ENCODE results near the gene GCNT2.
"Not testable (repeated sequence)": the region's sequence is repeated elsewhere in the genome, so short reads cannot be mapped to it uniquely, and the experiment has no call there.

GCNT2 gene

DNA sequence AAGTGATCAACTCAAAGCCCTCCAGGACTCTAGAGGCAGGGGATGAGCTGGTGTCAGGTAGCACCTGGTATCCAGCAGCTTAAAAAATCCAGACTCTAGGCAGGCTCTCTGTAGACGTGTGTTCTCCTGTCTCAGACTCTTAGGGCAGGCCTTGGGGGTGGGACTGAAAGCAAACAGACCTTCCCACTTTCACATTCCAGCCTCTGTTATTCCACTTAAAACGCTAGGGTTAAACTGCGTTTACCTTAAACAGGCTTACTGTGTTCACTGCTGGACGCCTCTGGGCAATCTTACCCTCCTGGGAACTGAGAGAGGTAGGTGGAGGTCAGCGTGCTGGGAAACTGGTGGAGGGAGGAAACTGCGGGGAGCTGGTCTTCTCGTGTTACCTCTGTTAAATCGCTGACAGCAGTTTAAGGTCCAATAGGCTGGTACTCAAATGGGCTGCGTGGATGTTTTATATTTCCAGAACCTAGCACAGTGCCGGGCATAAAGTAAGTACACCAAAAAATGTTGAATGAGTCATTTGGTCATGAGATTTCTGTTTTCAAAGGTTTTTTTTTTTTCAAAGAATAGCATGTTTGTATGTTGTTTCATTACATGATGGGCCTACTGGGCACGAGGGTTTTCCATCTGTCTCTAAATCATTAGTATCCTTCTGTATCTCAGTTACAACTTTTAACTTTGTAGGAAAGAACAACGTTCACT is at the start of gene GCNT2:
Gene GCNT2, plus strand, starts transcription at position 248 of the 705 bp plus-strand sequence. CDS start 7,561 bp downstream, outside the sequence.
- H3K4me3 ChIP-seq (ENCODE audit: low read length): peak within 1 kb of the TSS; percentile 4; the same call in 1 of the 2 replicates

DNA sequence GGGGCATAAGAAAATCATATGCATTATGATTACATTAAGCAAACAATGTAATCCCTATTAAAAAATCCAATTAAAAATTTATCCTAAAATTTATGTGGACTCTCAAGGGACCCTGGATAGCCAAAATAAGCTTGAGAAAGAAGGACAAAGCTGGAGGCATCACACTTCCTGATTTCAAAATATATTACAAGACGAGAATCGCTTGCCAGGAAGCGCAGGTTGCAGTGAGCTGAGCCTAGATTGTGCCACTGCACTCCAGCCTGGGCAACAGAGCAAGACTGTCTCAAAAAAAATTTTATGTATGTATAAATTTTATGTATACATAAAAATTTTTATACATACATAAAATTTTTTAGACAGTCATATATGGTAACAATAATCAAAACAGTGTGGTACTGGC is 48.5 kb upstream of the GCNT2 start:
- H3K4me3 ChIP-seq (ENCODE audit: low read length): no peak overlapping the region
- no peak for TF ChIP-seq ZNF274 (IDR thresholded peaks at IDR 0.05; ENCODE audit: low read depth, low read length)

More for the DNA sequence above, at the start of gene GCNT2:
- no peak for TF ChIP-seq ZNF274 (IDR thresholded peaks at IDR 0.05; ENCODE audit: low read depth, low read length)

DNA sequence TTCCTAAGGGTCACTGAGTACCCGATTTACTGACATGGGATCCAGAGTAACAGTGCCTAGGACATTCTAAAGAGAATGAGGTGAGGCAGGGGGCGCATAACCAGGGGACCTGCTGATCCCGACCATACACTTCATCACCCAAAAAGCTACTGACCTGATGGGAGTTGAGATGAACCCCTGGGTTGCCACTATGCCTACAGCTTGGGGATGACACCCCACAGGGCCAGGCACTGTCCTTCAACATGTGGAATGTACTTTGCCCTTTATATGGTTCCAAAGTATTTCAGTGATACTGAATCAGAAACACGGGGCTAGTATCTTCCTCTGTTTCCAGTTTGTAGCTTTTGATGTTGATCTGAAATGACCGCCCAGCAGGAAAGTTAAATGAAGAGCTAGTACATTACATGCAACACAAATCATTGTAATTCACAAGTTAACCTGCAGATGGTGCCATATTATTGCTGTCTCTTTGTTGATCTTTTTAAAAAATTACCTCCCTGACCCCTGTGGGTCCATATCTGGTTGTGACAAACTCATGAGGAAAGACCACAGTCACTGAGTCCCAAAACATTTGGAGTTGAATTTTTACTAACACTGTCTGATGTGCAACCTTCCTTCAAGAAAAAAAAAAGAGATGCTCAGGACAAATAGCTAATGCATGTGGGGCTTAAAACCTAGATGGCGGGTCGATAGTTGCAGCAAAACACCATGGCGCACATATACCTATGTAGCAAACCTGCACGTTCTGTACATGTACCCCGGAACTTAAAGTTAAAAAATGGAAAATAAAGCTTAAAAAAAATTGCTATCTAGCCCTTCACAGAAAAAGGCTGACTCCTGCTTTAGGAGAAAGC is 42.7 kb upstream of the GCNT2 start:
- no peak for TF ChIP-seq ZNF274 (IDR thresholded peaks at IDR 0.05; ENCODE audit: low read depth, low read length)
- H3K4me3 ChIP-seq (ENCODE audit: low read length): no peak overlapping the region

DNA sequence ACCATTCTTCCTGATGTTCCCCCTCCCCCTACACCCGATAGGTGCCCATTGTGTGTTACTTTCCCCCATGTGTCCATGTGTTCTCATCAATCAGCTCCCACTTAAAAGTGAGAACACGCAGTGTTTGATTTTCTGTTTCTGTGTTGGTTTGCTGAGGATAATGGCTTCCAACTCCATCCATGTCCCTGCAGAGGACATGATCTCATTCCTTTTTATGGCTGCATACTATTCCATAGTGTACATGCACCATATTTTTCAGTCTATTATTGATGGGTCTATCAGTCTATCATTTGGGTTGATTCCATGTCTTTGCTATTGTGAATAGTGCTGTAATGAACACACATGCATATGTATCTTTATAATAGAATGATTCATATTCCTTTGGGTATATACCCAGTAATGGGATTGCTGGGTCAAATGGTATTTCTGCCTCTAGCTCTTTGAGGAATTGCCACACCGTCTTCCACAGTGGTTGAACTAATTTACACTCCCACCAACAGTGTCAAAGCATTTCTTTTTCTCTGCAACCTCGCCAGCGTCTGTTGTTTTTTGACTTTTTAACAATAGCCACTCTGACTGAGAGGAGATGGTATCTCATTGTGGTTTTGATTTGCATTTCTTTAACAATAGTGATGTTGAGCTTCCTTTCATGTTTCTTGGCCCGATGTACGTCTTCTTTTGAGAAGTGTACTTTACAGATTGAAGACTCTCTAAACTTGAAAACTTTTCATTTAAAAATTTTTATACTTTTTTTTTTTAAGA is 41.0 kb upstream of the GCNT2 start:
- H3K4me3 ChIP-seq (ENCODE audit: low read length): no peak overlapping the region
- TF ChIP-seq ZNF274 (IDR thresholded peaks at IDR 0.05; ENCODE audit: low read depth, low read length): no peak

DNA sequence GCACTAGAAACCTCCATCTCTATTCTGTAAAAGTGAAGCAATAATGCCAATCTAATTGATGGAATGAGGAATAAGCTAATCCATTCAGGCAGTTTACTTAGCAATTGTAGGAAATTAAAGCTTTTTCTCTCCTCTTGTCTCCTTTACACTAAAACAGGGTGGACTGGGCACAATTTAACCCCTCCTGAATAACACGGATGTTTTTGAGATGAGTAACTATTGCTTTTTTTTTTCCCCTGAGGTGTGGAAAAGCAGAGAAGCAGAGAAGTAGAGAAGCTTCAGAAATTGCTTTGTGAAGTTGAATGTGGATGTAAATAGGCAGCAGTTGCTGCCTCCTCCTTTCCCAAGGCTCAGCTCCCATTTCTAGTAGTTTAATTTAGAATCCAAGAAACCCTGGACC is 40.0 kb upstream of the GCNT2 start:
- TF ChIP-seq ZNF274 (IDR thresholded peaks at IDR 0.05; ENCODE audit: low read depth, low read length): no peak
- H3K4me3 ChIP-seq (ENCODE audit: low read length): no peak overlapping the region

DNA sequence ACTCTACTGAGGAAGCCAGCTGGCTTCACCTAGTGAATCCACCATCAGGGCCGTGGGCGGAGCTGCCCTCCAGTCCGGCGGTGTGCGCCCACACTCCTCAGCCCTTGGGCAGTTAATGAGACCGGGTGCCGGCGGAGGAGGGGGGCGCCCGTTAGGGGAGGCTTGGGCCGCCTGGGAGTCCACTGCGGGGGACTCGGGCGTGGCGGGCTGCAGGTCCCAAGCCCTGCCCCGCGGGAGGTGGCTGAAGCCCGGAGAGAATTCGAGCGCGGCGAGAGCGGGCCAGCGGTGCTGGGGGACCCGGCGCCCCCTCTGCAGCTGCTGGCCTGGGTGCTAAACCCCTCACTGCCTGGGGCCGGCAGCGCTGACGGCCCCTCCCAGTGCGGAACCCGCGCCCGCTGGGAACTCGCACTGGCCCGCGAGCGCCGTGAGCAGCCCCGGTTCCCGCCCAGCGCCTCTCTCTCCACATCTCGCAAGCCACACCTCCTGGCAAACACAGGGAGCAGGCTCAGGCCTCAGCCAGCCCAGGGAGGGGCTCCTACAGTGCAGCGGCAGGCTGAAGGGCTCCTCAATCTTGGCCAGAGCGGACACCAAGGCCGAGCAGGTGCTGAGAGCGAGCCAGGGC is 38.4 kb upstream of the GCNT2 start:
- TF ChIP-seq ZNF274 (IDR thresholded peaks at IDR 0.05; ENCODE audit: low read depth, low read length): no peak
- H3K4me3 ChIP-seq (ENCODE audit: low read length): no peak overlapping the region

DNA sequence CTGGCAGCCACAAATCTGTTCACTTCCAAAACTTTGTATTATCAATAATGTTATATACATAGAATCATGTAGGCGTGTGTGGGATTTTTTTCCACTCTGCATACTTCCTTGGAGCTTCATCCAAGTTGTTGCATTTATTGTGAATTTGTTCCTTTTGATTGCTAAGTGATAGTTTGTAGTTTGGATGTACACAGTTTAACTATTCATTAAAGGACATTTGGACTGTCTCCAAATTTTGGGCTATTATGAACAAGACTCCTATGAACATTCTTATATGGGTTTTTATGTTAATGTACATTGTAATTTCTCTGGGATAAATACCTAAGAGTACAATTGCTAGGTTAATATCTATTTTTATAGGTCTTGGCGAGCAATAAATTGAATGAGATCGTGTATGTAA is 36.2 kb upstream of the GCNT2 start:
- H3K4me3 ChIP-seq (ENCODE audit: low read length): no peak overlapping the region
- no peak for TF ChIP-seq ZNF274 (IDR thresholded peaks at IDR 0.05; ENCODE audit: low read depth, low read length)

DNA sequence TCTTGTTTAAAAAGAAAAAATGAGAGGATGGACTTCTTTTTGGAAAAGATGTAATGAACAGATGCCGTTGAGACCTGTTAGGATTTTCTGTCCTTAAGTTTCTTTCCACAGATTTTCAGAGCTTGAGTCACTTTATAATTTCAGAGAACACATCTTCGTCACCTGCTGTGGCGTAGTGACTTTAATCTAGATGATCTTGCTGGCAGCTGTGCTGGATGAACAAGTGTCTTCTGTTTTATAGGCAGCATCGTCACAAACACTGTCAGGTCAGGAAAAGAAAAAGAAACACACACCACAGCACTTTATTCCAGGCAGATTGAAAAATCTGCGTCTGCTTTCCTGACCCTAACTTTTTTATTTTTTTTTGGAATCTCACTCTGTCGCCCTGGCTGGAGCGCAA is 35.7 kb upstream of the GCNT2 start:
- H3K4me3 ChIP-seq (ENCODE audit: low read length): no peak overlapping the region
- TF ChIP-seq ZNF274 (IDR thresholded peaks at IDR 0.05; ENCODE audit: low read depth, low read length): no peak

DNA sequence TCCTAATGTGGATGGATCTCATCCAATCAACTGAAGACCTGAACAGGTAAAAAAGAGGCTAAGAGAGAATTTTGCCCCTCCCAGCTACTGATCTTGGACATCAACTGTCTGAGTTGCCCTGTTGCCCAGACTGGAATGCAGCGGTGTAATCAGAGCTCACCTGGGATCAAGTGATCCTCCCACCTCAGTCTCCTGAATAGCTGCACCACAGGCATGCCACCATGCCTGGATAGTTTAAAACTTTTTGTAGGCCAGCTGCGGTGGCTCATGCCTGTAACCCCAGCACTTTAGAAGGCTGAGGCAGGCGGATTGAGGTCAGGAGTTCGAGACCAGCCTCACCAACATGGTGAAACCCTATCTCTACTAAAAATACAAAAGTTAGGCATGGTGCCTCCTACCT is 34.9 kb upstream of the GCNT2 start:
- H3K4me3 ChIP-seq (ENCODE audit: low read length): no peak overlapping the region
- no peak for TF ChIP-seq ZNF274 (IDR thresholded peaks at IDR 0.05; ENCODE audit: low read depth, low read length)

DNA sequence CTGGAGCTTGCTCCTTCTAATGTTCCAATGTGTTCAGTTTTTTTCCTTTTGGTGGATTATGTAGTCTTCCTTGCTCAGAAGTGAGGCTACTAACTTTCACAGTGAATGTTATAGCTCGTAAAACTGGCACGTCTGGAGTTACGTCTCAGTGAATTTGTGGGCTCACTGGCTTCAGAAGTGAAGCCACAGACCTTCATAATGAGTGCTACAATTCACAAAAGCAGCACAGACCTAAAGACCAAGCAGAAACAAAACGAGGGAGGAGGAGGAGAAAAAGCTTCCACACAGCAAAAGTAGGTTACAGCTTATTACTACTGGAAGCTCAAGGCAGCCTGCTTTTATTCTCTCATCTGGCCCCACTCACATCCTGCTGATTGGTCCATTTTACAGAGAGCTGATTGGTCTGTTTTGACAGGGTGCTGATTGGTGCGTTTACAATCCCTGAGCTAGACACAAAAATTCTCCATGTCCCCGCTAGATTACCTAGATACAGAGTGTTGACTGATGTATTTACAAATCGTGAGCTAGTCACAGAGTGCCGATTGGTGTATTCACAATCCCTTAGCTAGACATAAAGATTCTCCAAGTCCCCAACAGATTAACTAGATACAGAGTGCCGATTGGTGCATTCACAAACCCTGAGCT is 34.1 kb upstream of the GCNT2 start:
- not testable (repeated sequence) for H3K4me3 ChIP-seq (ENCODE audit: low read length)

DNA sequence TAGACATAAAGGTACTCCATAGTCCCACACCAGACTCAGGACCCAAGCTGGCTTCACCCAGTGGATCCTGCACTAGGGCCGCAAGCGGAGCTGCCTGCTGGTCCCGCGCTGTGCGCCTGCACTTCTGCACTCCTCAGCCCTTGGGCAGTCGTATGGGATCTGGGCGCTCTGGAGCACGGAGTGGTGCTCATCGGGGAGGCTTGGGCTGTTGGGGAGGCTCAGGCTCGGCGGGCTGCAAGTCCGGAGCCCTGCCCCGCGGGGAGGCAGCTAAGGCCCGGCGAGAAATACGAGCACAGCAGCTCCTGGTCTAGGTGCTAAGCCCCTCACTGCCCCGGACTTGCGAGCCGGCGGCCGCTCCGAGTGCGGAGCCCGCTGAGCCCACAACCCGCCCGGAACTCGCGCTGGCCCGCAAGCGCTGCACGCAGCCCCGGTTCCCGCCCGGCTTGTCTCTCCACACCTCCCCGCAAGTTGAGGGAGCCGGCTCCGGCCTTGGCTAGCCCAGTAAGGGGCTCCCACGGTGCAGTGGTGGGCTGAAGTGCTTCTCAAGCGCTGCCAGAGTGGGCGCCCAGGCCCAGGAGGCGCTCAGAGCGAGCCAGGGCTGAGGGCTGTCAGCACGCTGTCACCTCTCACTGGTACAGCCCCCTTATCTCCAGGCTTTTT is 33.4 kb upstream of the GCNT2 start:
- TF ChIP-seq ZNF274 (IDR thresholded peaks at IDR 0.05; ENCODE audit: low read depth, low read length): no peak
- no peak overlapping the region for H3K4me3 ChIP-seq (ENCODE audit: low read length)

DNA sequence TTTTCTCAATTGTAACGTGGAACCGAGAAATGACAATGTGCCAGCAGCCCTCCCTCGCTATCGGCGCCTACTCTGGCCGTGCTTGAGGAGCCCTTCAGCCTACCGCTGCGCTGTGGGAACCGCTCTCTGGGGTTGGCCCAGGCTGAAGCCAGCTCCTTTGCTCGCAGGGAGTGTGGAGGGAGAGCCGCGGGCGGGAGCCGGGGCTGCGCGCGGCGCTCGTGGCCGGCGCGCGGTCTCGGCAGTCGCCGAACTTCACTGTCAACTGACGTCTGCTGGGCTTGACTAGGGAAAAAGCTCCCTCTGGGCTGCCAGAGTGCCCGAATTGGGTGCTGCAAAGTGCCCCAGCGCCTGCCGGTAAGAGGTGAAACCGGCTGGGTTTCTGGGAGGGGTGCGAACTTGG is 29.7 kb upstream of the GCNT2 start:
- TF ChIP-seq ZNF274 (IDR thresholded peaks at IDR 0.05; ENCODE audit: low read depth, low read length): no peak
- H3K4me3 ChIP-seq (ENCODE audit: low read length): no peak overlapping the region

DNA sequence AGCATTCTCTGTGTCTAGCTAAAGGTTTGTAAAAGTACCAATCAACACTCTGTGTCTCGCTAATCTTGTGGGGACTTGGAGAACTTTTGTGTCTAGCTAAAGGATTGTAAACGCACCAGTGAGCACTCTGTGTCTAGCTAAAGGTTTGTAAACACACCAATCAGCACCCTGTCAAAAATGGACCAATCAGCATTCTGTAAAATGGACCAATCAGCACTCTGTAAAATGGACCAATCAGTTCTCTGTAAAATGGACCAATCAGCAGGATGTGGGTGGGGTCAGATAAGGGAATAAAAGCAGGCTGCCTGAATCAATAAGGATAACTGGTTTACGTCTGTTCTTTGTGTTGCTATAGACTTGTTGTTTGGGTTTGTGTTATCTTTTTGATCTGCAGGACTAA is 29.2 kb upstream of the GCNT2 start:
- H3K4me3 ChIP-seq (ENCODE audit: low read length): not testable (repeated sequence)

Data from GM08714 (cell line).